Frontal cortex (tissue), 4 donors: ENCODE data around the gene TSHR. TPM values are rescaled to one million over a fixed set of nuclear protein-coding genes. Genes with fewer than 3 reads are reported as not detected.
"Not testable (repeated sequence)": the region's sequence is repeated elsewhere in the genome, so short reads cannot be mapped to it uniquely, and the experiment has no call there.

Experiments used
- DNase-seq, 2 donors: peaks; one replicate each; pipeline ENCODE4 v3.0.0; 2012; ENCODE audit warnings: low spot score in 2 of 2
- FAIRE-seq: peaks from 2 replicates; lab custom pipeline; 2012; peaks lifted over from hg19 to GRCh38; lab: Jason Lieb, UNC
- total RNA-seq: library from RNA; depleted of rRNA; stranded (reverse); fragments of >200 nt; gene quantifications from one replicate; pipeline ENCODE4 v1.2.3, GENCODE V29; 2014
- donor health status: control.
- donor health status: control.
- donor health status: control.

Gene TSHR
- total RNA-seq, 1 donor from 2014 or later, result 0.41 TPM

DNA sequence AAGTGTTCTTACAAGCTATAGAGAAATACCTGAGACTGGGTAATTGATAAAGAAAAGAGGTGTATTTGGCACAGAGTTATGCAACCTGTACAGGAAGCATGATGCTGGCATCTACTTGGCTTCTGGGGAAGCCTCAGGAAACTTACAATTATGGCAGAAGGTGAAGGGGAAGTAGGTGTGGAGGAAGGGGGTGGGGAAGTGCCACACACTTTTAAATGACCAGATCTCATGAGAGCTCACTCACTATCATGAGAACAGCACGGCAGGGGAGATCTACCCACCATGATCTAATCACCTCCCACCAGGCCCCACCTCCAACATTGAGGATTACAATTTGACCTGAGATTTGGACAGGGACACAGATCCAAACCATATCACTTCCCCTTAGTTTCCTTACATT lies 32.8 kb downstream of the TSHR start:
- DNase-seq (no peak), FAIRE-seq (no peak)

DNA sequence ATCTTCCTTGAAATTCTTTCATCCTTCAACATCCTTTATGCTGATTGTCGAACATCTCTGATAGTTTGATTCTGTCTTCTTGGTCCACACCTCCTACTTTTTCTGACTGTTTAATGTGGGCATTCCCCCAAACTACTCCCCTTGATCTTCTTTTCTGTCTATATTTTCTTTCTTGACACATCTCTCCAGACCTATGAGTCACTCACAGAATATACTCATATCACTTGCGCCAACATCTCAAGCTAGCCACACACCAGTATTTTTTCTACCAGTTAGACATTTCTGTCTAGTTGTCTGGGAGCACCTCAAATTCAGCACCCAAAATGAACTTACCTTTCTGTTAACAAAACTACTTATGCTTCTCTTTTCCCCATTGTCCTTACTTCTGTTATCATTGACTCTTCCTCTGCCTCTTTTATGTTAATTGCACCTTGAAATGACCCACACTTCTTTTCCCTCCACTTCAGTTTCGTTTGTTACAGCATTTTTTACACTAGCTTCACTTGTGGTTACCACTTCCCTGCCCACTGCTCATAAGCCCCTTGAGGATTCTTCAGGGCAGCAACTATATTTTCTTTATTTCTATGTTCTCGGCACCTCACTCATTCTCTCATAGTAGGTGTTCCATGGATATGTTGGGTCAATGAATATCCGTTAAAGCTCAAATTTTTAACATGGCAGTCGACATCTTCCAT lies 33.5 kb downstream of the TSHR start:
- no peak for FAIRE-seq
- DNase-seq, result no peak

DNA sequence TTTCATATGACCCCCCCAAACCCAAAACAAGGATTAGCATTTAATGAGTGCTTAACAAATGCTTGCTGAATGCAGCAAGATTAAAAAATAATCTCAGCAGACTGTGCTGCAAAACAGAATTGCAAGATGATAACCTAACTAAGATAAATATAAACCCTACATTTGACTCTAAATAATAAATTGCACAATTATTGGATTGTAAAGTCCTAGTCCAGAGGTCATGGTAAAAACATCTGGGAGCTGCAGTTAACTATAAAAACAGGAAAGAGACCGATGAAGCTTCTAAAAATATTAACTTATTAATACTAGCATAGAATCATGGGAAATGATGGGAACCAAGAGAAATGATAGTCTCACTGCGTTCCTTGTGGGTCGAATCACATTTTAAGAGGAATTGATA lies 37.2 kb downstream of the TSHR start:
- DNase-seq (no peak), FAIRE-seq (no peak)

DNA sequence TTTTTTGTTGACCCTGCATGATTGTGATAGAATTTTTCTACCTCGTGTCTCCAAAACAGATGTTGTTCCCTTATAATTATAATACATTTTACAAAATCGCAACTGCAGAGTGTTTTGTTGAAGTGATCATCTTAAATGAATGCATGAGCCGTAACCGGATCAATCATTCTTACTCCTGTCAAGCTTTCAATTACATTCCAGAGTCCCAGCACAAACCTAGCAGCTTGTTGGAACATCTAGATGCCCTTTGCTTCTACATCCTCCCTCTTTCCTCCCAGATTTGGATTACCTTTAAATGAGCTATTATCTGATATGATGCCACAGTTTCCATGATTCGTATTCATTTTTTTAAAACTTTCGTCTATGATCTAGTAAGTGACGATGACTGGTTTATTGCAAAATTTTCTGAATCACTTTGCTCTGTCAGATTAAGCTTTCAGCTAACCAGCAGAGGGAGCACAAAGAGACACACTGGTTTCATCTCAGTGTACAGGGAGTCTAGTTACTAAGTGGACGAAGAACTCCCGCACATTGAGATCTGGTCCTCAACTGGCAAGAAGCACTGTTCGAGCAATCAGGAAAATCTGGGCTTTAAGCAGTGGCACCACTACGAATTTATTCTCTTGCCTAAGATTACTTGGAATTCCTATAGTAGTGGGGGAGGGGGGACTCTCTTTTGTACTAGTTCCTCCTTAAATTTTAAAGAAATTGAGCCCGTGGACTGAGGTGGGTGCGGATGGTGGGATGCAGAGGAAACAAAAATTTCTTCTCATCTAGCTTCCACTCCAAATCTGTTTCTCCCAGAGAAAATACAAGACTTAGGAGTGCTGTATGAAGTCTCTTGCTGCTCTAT lies 40.9 kb downstream of the TSHR start:
- FAIRE-seq (peak; percentile 51), DNase-seq (peak; percentile 32 to 52)

DNA sequence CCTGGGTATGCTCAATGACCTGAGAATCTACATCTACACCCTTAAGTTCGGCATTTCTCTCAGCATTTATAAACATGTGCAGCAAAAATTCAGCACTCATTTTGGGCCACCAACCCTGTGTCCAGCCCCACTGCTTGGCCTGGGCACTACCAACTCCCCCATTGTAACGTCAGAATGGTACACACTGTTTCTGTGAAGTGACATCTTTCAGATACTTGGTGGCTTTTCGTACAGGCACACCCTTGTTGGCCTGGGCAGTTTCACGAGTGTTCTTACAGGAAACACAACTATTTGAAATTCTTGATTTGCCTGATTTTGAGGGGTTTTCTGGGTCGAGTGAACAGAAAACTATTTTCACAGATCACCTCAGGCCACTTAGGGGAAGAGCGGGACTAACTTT lies 46.0 kb downstream of the TSHR start:
- FAIRE-seq, result no peak
- DNase-seq, result no peak

DNA sequence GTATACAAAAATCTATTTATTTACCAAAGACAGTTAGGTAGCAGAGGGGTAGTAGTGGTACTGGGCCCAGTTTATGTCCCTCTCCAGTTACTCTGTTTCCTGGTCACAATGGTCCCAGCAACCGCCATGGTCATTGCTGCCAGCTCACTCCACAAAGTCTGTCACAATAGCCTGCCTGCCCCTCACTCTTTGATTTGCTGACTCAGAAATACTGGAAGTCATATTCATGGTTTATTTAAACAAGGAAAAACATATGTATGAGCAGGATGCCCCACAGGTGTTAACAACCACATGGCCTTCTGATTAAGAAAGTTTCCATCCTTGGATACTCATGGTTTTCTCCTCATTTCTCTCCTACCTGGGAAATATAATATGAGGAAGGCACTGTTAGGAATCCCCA lies 49.2 kb downstream of the TSHR start:
- FAIRE-seq (no peak), DNase-seq (no peak)

DNA sequence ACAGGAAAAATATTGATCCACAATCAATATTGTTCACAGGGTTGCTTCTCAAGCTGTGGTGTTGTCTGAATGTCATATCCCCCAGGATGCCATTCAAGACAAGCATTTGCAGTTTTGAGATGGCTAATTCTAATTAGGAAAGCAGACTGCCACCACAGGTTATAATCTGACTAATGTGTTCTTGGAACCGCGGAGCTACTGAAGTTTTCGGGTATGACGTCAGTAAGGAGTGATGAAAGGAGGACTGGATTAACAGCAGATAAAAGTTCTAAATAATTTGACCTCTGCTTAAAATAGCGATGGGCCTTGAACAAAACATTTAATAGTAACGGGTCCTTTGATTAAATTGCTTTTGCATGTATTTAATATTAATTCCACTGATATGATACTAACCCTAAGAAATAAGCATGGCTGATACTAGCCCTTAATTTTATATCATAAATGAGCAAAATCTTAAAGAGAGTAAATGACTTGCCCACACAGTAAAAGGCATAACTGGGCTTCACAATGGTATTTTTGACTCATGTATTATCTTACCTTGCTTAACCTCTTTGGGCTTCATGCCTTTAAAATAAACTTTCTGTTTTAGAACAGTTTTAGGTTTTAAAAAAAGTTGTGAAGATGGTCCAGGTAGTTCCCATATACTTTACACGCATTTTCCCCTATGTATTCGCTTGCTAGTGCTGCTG lies 50.3 kb downstream of the TSHR start:
- DNase-seq (no peak), FAIRE-seq (no peak)

DNA sequence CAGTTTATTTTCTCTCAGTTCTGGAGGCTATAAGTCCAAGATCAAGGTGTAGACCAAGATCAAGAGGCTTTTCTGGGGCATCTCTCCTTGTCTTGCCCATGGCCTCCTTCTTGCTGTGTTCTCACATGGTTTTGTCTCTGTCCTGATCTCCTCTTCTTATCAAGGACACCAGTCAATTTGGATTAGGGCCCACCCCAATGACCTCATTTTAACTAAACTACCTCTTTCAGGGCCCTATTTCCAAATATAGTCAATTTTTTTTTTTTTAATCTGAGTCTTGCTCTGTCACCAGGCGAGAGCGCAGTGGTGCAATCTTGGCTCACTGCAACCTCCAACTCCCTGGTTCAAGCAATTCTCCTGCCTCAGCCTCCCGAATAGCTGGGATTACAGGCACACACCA lies 50.8 kb downstream of the TSHR start:
- DNase-seq (no peak), FAIRE-seq (no peak)

DNA sequence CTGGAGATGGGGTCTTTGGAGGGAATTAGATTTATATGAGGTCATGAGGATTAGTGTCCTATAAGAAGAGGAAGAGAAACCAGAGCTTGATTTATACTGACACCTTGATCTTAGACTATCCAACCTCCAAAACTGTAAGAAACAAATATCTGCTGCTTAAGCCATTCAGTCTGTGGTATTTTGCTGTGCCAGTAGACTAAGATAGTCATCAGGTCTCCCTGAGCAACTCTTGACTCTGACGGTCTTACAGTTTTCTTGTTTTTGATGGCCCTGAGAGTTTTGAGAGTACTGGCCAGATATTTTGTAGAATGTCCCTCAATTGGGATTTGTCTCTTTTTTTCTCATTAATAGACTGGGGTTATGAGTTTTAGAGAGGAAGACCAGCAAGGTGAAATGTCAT lies 51.7 kb downstream of the TSHR start:
- no peak for DNase-seq
- no peak for FAIRE-seq

DNA sequence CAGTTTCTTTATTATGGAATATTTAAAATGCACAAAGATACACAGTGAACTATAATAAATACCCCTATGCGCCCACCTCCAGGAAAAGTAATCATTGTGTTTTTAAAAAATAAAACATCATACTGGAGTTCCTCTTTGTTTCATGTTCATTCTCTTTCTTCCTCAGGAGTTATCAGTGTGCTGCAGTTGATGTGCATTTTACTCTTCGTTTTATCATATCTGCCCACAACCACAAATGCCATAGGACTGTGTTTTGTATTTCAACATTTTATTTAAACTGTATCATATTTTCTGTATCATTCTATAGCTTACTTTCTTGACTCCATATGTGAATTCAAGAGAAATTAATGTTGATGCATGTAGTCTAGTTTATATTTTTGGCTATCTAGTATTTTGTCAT lies 53.9 kb downstream of the TSHR start:
- FAIRE-seq (no peak), DNase-seq (no peak)

DNA sequence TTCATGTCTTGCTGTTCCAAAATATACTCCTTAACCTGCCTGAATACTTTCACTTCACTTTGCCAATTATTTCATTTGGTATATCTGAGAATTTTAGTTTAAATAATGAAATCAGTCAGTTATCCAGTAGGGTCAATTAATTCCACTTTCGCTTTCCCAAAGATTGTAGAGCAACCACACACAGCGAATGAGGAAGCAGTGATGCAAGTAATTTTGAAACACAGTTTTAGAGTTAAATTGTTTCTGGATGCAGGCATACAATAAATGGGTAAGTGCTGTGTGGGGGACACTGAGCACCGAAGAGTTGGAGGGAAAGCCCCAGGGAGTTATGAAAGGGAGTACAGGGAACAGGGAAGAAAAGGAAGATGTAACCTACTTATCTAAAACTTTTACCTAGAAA lies 62.8 kb downstream of the TSHR start:
- DNase-seq (no peak), FAIRE-seq (no peak)

DNA sequence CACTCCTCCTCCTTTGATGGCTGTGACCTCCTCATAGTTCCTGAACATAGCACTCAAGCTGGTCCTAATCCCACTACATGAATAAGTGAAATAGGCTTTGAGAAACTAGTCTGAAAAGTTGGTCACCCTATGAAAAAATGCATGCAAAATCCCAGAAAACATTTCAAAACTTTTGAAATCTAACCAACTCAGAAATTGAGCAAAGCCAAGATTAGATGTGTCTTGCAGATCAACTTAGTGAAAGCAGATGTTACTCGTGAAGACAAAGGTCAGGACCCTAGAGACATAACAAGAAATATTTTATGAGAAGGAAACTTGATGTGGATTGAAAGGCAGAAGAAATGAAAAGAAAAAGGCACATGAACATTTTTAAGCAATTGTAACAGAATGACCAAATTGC lies 63.3 kb downstream of the TSHR start:
- DNase-seq (no peak), FAIRE-seq (no peak)

DNA sequence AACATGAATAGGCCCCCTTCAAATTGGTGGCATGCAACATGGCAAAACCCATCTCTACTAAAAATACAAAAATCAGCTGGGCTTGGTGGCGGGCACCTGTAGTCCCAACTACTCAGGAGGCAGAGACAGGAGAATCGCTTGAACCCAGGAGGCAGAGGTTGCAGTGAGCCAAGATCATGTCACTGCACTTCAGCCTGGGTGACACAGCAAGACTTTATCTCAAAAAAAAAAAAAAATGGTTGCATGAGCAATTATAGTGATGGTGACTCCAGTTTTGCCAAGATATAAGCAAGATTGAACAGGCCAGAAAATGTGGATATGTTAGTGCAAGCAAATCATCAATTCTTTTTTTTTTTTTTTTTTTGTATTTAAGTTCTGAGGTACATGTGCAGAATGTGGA lies 63.7 kb downstream of the TSHR start:
- DNase-seq, FAIRE-seq: not testable (repeated sequence)

DNA sequence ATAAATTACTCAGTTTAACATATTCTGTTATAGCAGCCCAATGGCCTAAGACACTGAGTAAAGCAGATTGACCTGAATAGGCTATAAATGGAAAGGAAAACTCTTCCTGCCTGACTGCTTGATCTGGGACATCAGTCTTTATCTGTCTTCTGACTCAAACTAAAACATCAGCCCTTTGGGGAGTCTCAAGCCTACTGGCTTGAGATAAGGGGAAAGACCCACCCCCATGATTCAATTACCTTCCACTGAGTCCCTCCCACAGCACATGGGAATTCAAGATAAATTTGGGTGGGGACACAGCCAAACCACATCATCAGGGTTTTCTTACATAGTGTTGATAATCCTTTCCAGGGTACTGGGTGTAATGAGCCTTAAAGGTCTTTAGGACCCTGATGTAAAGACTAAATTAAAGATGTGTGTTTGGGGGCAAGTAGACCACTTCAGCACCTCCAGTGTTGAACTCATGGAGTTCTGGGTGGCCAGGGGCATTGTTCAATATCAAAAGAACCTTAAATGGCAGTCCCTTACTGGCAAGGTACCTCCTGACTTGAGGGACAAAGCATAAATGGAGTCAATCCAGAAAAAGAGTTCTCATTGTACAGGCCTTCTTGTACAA lies 67.8 kb downstream of the TSHR start:
- DNase-seq, result no peak
- no peak for FAIRE-seq

DNA sequence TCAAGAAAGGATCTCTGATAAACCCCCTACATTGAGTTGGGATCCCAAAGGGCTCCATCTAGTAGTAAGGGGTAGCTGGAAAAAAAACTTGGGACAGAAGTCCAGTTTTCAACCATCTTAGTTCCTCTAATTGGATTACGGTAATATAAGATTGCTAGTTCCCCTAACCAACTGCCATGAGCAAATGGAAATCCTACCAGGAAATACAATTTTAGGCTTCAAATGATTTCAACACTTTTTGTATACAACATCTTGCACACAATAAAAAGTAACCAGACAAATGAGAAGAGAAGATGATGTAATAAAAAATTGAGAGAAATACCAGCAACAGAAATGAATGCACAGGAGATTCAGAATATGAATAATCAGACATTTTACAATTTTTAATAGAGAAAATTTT lies 73.0 kb downstream of the TSHR start:
- no peak for DNase-seq
- no peak for FAIRE-seq

DNA sequence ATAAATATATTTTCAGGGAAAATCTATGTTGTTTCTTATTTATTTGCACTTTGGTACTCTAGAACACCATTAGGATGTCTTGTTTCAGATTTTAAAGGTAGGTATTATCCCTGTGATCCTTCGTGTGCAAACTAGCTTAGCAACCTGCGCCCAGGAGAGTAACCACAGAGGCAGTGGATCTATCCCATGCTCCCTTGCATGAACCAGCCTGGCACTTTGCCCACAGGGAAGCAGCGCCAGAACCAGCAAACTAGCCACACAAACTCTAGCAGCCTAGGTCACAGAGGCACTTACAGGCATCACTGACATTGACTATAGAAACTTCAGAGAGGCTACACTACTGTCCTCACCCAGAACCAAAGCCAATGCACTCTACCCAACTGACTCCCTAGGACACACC lies 76.1 kb downstream of the TSHR start:
- FAIRE-seq (no peak), DNase-seq (no peak)

DNA sequence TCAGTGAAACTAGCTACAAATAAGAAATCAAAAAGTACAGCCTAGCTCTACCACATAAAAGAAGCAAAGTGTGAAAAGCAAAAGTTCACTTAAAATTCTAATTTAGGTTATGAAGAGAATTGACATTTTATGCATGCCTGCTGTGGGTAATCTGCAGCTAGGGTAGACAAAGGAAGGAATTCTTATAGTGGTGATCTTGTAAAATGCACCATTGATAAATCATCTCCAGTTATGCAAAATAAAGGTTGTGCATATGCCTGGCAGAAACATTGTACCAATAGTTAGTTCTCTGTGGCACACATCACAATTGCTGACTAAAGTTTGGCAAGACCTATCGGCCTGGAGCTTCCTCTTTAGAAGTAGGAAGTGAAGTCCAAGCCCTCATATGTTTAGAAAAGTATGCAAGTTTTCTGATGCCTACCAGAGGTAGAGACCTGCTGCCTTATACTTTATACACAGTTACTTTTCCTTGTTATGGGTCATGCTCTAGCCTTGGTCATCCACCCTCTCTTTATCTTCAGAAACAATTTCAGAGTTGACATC lies 78.3 kb downstream of the TSHR start:
- no peak for FAIRE-seq

DNA sequence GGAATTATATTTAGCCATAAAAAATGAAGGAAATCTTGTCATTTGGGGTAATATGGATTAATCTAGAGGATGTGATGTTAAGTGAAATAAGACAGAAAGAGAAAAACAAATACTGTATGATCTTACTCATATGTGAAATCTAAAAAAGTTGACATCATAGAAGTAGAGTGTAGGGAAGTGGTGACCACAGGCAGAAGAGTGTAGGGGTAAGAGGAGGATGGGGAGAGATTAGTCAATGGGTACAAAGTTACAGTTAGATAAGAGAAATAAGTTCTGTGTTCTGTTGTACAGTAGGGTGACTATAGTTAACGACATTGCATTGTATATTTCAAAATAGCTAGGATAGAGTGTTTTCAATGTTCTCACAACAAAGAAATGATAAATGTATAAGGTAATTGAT lies 87.0 kb downstream of the TSHR start:
- FAIRE-seq, result no peak
- DNase-seq, result no peak

More for the DNA sequence above, 78.3 kb downstream of the TSHR start:
- no peak for DNase-seq

DNA sequence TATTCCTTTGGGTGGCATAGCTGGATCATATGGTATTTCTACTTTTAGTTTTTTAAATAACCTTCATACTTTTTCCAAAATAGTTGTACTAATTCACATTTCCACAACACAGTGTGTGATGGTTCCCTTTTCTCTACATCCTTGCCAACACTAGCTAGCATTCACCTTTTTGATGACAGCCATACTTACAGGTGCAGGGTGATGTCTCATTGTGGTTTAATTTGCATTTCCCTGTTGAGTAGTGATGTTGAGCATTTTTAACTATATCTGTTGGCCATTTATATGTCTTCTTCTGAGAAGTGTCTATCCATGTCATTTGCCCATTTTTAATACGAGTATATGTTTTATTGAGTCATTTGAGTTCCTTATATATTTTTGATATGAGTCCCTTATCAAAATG lies 96.1 kb downstream of the TSHR start:
- no peak for DNase-seq
- FAIRE-seq, result no peak

DNA sequence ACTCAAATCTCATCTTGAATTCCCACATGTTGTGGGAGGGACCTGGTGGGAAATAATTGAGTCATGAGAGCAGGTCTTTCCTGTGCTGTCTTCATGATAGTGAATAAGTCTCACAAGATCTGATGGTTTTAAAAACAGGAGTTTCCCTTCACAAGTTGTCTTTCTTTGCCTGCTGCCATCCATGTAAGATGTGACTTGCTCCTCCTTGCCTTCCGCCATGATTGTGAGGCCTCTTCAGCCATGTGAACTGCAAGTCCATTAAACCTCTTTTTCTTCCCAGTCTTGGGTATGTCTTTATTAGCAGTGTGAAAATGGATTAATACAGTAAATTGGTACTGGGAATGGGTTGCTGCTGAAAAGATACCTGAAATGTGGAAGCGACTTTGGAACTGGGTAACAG lies 98.6 kb downstream of the TSHR start:
- not testable (repeated sequence) for FAIRE-seq, DNase-seq
